ENCODE measurements around the gene SMAGP.

The SMAGP gene

GRCh38 chr12:51219322-51219721, 50.9 kb downstream of the SMAGP start:
- no peak for DNase-seq (ENCODE audit: low read depth in 1 of 2, low spot score in 1 of 2)
- Histone ChIP-seq H3K27me3 (ENCODE audit: insufficient read depth, poor library complexity, severe bottlenecking) (no peaks in the 10 kb centered on the region), H3K27ac (replicated peaks) (no peak overlapping the region), H3K4me3 (replicated peaks; ENCODE audit: insufficient read depth, low read length) (no peak overlapping the region)
- no peak for TF ChIP-seq POLR2AphosphoS5 (IDR thresholded peaks at IDR 0.05; ENCODE audit: low read depth)
- no peak for TF ChIP-seq GABPA (IDR thresholded peaks at IDR 0.05; ENCODE audit: low read depth)
- TF ChIP-seq CTCF (IDR thresholded peaks at IDR 0.05; ENCODE audit: insufficient read depth, low read length) = no peak
- TF ChIP-seq SPI1 (IDR thresholded peaks at IDR 0.05; ENCODE audit: borderline replicate concordance, low read depth) = no peak
- TF ChIP-seq REST (IDR thresholded peaks at IDR 0.05; ENCODE audit: insufficient replicate concordance, low read depth) = no peak

- TF ChIP-seq CTCF (IDR thresholded peaks at IDR 0.05; ENCODE audit: insufficient read depth, low read length) = no peak
- TF ChIP-seq SPI1 (IDR thresholded peaks at IDR 0.05; ENCODE audit: borderline replicate concordance, low read depth) = no peak
- TF ChIP-seq REST (IDR thresholded peaks at IDR 0.05; ENCODE audit: insufficient replicate concordance, low read depth) = no peak
- no peak for TF ChIP-seq POLR2AphosphoS5 (IDR thresholded peaks at IDR 0.05; ENCODE audit: low read depth)
- TF ChIP-seq GABPA (IDR thresholded peaks at IDR 0.05; ENCODE audit: low read depth) = no peak
- H3K4me3 ChIP-seq (replicated peaks; ENCODE audit: insufficient read depth, low read length) = peak overlapping the region; percentile 58
- no peaks in the 10 kb centered on the region for H3K27me3 ChIP-seq (ENCODE audit: insufficient read depth, poor library complexity, severe bottlenecking)
- DNase-seq (ENCODE audit: low read depth in 1 of 2, low spot score in 1 of 2) = no peak
- peak overlapping the region; percentile 68 for H3K27ac ChIP-seq (replicated peaks)
Observed at GRCh38 chr12:51218607-51219161, 51.5 kb downstream of the SMAGP start.

- H3K4me3 ChIP-seq (replicated peaks; ENCODE audit: insufficient read depth, low read length) = peak within 1 kb of the TSS; percentile 58
- peak within 1 kb of the TSS; percentile 68 for H3K27ac ChIP-seq (replicated peaks)
- no peaks in the 10 kb centered on the region for H3K27me3 ChIP-seq (ENCODE audit: insufficient read depth, poor library complexity, severe bottlenecking)
- TF ChIP-seq SPI1 (IDR thresholded peaks at IDR 0.05; ENCODE audit: borderline replicate concordance, low read depth) = no peak
- TF ChIP-seq POLR2AphosphoS5 (IDR thresholded peaks at IDR 0.05; ENCODE audit: low read depth) = no peak
- peak; percentile 27 for TF ChIP-seq CTCF (IDR thresholded peaks at IDR 0.05; ENCODE audit: insufficient read depth, low read length)
- peak; percentile 28 for TF ChIP-seq REST (IDR thresholded peaks at IDR 0.05; ENCODE audit: insufficient replicate concordance, low read depth)
- no peak for TF ChIP-seq GABPA (IDR thresholded peaks at IDR 0.05; ENCODE audit: low read depth)
- DNase-seq (ENCODE audit: low read depth in 1 of 2, low spot score in 1 of 2) = peak; percentile 66 to 75
Observed at GRCh38 chr12:51217968-51218606, 52.1 kb downstream of the SMAGP start, which contains the start of gene POU6F1. TSS of gene POU6F1 (minus strand) at chr12:51218062. CDS start at chr12:51206836, 11,226 bp downstream.

Data from HL-60 (cell line).